Mesothelial cell of epicardium (in vitro differentiated cells): Measurements from ENCODE around the gene UBE2D4. TPM values are rescaled to one million over a fixed set of nuclear protein-coding genes. Genes with fewer than 3 reads are reported as not detected.
A peak's percentile ranks its signal among the peaks of the same experiment; 100 is the strongest.

Source experiments
- DNase-seq, 2 experiments: peaks; one replicate each; pipeline ENCODE4 v3.0.0; 2021; ENCODE audit warnings: low spot score in 2 of 2; ENCODE audit not compliant: unreplicated experiment in 2 of 2
- H3K27ac Mint-ChIP-seq: 2 replicates; pipeline ENCODE4 v1.8.0; 2021; ENCODE audit warnings: mixed read lengths
- H3K27me3 Mint-ChIP-seq: 2 replicates; pipeline ENCODE4 v1.8.0; 2021; ENCODE audit warnings: low read depth, mixed read lengths
- H3K36me3 Mint-ChIP-seq: 2 replicates; pipeline ENCODE4 v1.8.0; 2021; ENCODE audit warnings: mixed read lengths
- H3K4me1 Mint-ChIP-seq: 2 replicates; pipeline ENCODE4 v1.8.0; 2021; ENCODE audit warnings: mixed read lengths
- H3K4me3 Mint-ChIP-seq: 2 replicates; pipeline ENCODE4 v1.8.0; 2021; ENCODE audit warnings: mild to moderate bottlenecking, moderate library complexity, mixed read lengths
- H3K9me3 Mint-ChIP-seq: 2 replicates; pipeline ENCODE4 v1.8.0; 2021; ENCODE audit warnings: mixed read lengths
- CTCF ChIP-seq: fragments of 200-600 bp; sonication (generic); IDR thresholded peaks from one replicate; pipeline ENCODE4 v1.5.0; 2021; ENCODE audit warnings: antibody characterized with exemption; ENCODE audit not compliant: unreplicated experiment
- total RNA-seq: library from RNA; stranded (reverse); gene quantifications from 3 replicates; pipeline ENCODE4 v1.2.1, GENCODE V29; 2021

UBE2D4 gene
- total RNA-seq, 1 donor from 2014 or later: 10.1 TPM

GRCh38 chr7:43880596-43880995 lies 45.6 kb upstream of the UBE2D4 start:
- peaks cover 57% of the 10 kb centered on the region for H3K36me3 Mint-ChIP-seq
- no peak for TF ChIP-seq CTCF
- H3K27me3 Mint-ChIP-seq: no peaks in the 10 kb centered on the region

GRCh38 chr7:43884209-43884608 lies 42.0 kb upstream of the UBE2D4 start:
- no peak for TF ChIP-seq CTCF
- H3K36me3 Mint-ChIP-seq: peaks cover 40% of the 10 kb centered on the region
- no peaks in the 10 kb centered on the region for H3K9me3 Mint-ChIP-seq
- no peak overlapping the region for H3K4me3 Mint-ChIP-seq
- H3K27me3 Mint-ChIP-seq: no peaks in the 10 kb centered on the region
- no peak overlapping the region for H3K27ac Mint-ChIP-seq
- no peak for DNase-seq
- H3K4me1 Mint-ChIP-seq: peaks cover 8% of the 10 kb centered on the region

More at GRCh38 chr7:43880596-43880995, 45.6 kb upstream of the UBE2D4 start:
- Mint-ChIP-seq H3K9me3 (no peaks in the 10 kb centered on the region), H3K4me1 (no peaks in the 10 kb centered on the region), H3K4me3 (no peak overlapping the region), H3K27ac (no peak overlapping the region)
- no peak for DNase-seq

- no peak for DNase-seq
- H3K27ac Mint-ChIP-seq: no peak overlapping the region
- H3K36me3 Mint-ChIP-seq: peaks cover 38% of the 10 kb centered on the region
Measured at GRCh38 chr7:43884617-43885016, 41.6 kb upstream of the UBE2D4 start.

GRCh38 chr7:43888993-43889945 lies 37.0 kb upstream of the UBE2D4 start:
- no peak for TF ChIP-seq CTCF
- no peak for DNase-seq
- Mint-ChIP-seq H3K4me3 (no peak overlapping the region), H3K27me3 (no peaks in the 10 kb centered on the region), H3K36me3 (peaks cover 19% of the 10 kb centered on the region), H3K9me3 (no peaks in the 10 kb centered on the region), H3K4me1 (peaks cover 21% of the 10 kb centered on the region), H3K27ac (no peak overlapping the region)

More at GRCh38 chr7:43884617-43885016, 41.6 kb upstream of the UBE2D4 start:
- TF ChIP-seq CTCF: no peak
- Mint-ChIP-seq H3K27me3 (no peaks in the 10 kb centered on the region), H3K9me3 (no peaks in the 10 kb centered on the region), H3K4me3 (no peak overlapping the region), H3K4me1 (peaks cover 12% of the 10 kb centered on the region)

GRCh38 chr7:43890468-43890867 lies 35.8 kb upstream of the UBE2D4 start:
- peaks cover 21% of the 10 kb centered on the region for H3K4me1 Mint-ChIP-seq
- no peak overlapping the region for H3K4me3 Mint-ChIP-seq
- peak overlapping the region; percentile 30 for H3K27ac Mint-ChIP-seq

More at GRCh38 chr7:43890468-43890867, 35.8 kb upstream of the UBE2D4 start:
- no peak for DNase-seq
- no peaks in the 10 kb centered on the region for H3K9me3 Mint-ChIP-seq
- no peaks in the 10 kb centered on the region for H3K27me3 Mint-ChIP-seq
- no peak for TF ChIP-seq CTCF
- H3K36me3 Mint-ChIP-seq: peaks cover 19% of the 10 kb centered on the region
